ENCODE measurements around the gene SENP3. TPM values are rescaled to one million over a fixed set of nuclear protein-coding genes. Genes with fewer than 3 reads are reported as not detected.

The SENP3 gene
- total RNA-seq, 1 donor from 2014 or later: 55.8 TPM

- DNase-seq: no peak
- H3K36me3 Mint-ChIP-seq (ENCODE audit: low read depth): peaks cover 37% of the 10 kb centered on the region
- ATAC-seq (ENCODE audit: low read depth): no peak
- H3K9me3 Mint-ChIP-seq: no peaks in the 10 kb centered on the region
- TF ChIP-seq CTCF (IDR thresholded peaks at IDR 0.05): no peak
- peak overlapping the region; percentile 35 for H3K27ac Mint-ChIP-seq
- no peak overlapping the region for H3K4me3 Mint-ChIP-seq
- no peaks in the 10 kb centered on the region for H3K4me1 Mint-ChIP-seq
- H3K27me3 Mint-ChIP-seq: no peaks in the 10 kb centered on the region
- ChIA-PET CTCF (interaction anchor here (0.7 to 14.2 kb wide), 10 partner anchors 16 to 80 kb away, joined by 3 to 364 read pairs (median 10); partner anchors contain the start of genes MPDU1, SENP3, SOX15 and TMEM102), POLR2A (interaction anchor here (0.7 to 4.4 kb wide), 6 partner anchors 32 to 87 kb away, joined by 3 to 98 read pairs (median 5); partner anchors contain the start of genes MPDU1, POLR2A, SENP3 and TNFSF13)
- intact Hi-C loops (cut with micrococcal nuclease): loop anchor here (2.0 kb wide), 1 partner anchor 159 kb away; no protein-coding TSS in a partner anchor
These were observed 45.7 kb upstream of the SENP3 start for GRCh38 chr17:7515911-7516610.

DNA sequence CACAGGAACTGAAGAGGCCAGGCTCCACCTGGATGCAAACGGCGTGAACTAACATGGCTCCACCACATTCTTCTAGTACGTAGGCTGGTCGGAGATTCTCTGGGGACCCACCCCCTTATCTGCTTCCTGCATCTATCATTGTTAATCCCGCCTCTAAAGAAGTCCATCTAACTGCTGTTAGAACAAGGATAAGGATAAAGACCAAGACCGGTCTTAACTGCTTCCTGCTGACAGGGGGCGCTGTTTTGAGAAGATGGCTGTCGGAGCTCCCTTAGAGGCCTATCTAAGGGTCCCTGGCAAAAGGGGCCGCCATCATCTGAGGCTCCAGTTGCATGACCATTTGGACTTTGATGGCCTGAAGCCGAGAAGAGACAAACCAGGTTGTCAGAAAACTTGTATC lies 38.7 kb upstream of the SENP3 start:
- Mint-ChIP-seq H3K4me1 (peaks cover 4% of the 10 kb centered on the region), H3K27me3 (no peaks in the 10 kb centered on the region), H3K27ac (no peak overlapping the region), H3K4me3 (no peak overlapping the region), H3K36me3 (ENCODE audit: low read depth) (no peaks in the 10 kb centered on the region), H3K9me3 (no peaks in the 10 kb centered on the region)
- DNase-seq (peak; percentile 27), ATAC-seq (ENCODE audit: low read depth) (peak; percentile 58)
- ChIA-PET CTCF (interaction anchor here (1.0 to 14.2 kb wide), 10 partner anchors 9 to 64 kb away, joined by 3 to 364 read pairs (median 4); partner anchors contain the start of genes SENP3, TNFSF12 and TNFSF13), POLR2A (interaction anchor here (0.5 to 1.2 kb wide), 7 partner anchors 24 to 66 kb away, joined by 3 to 15 read pairs (median 6); partner anchors contain the start of genes POLR2A and SENP3)
- intact Hi-C loops (cut with micrococcal nuclease): loop anchor here (1.0 kb wide), 1 partner anchor 38 kb away; the partner anchor contains the start of gene SENP3
- TF ChIP-seq CTCF (IDR thresholded peaks at IDR 0.05): no peak

GRCh38 chr17:7528842-7529241 lies 32.9 kb upstream of the SENP3 start:
- CTCF ChIA-PET: no interaction called here

GRCh38 chr17:7530023-7530900 lies 31.5 kb upstream of the SENP3 start:
- Mint-ChIP-seq H3K4me1 (no peaks in the 10 kb centered on the region), H3K36me3 (ENCODE audit: low read depth) (no peaks in the 10 kb centered on the region), H3K4me3 (no peak overlapping the region), H3K27ac (no peak overlapping the region), H3K27me3 (no peaks in the 10 kb centered on the region), H3K9me3 (peaks cover 7% of the 10 kb centered on the region)
- POLR2A ChIA-PET: no interaction called here
- intact Hi-C loops (cut with micrococcal nuclease): no loop called here
- DNase-seq: no peak
- TF ChIP-seq CTCF (IDR thresholded peaks at IDR 0.05): no peak
- CTCF ChIA-PET: interaction anchor here (4.5 kb wide), 1 partner anchor 16 kb away, joined by 12 read pairs; no protein-coding TSS in a partner anchor
- no peak for ATAC-seq (ENCODE audit: low read depth)

More at GRCh38 chr17:7528842-7529241, 32.9 kb upstream of the SENP3 start:
- Mint-ChIP-seq H3K4me1 (no peaks in the 10 kb centered on the region), H3K4me3 (no peak overlapping the region), H3K27ac (no peak overlapping the region), H3K36me3 (ENCODE audit: low read depth) (no peaks in the 10 kb centered on the region), H3K27me3 (no peaks in the 10 kb centered on the region), H3K9me3 (peaks cover 7% of the 10 kb centered on the region)
- no peak for DNase-seq
- no peak for TF ChIP-seq CTCF (IDR thresholded peaks at IDR 0.05)
- intact Hi-C loops (cut with micrococcal nuclease): no loop called here
- ATAC-seq (ENCODE audit: low read depth): no peak
- POLR2A ChIA-PET: interaction anchor here (0.7 kb wide), 1 partner anchor 96 kb away, joined by 3 read pairs; no protein-coding TSS in a partner anchor

All from activated B cell treated with CpG ODN at 0.5 μM for 24 hours (primary cell).